Fibroblast of lung (primary cell): ENCODE measurements around the gene SERPINH1. TPM values are rescaled to one million over a fixed set of nuclear protein-coding genes. Genes with fewer than 3 reads are reported as not detected.

ENCODE experiments used
- DNase-seq, 2 donors: peaks; one replicate each; pipeline versions ENCODE4 v3.0.0 to v3.0.0-alpha.2; 2010; ENCODE audit warnings: low read depth in 2 of 2
- H2AFZ ChIP-seq: 2 replicates; pipeline ENCODE4 v1.5.1; 2012; ENCODE audit warnings: low read length, control low read depth, inconsistent platforms
- H3K27ac ChIP-seq: 2 replicates; pipeline ENCODE4 v1.5.1; 2011; ENCODE audit warnings: low read length, control low read depth; ENCODE audit not compliant: insufficient read depth
- H3K27me3 ChIP-seq: 2 replicates; pipeline ENCODE4 v1.5.1; 2011; ENCODE audit warnings: mild to moderate bottlenecking, low read length; ENCODE audit not compliant: control insufficient read depth, insufficient read depth
- H3K36me3 ChIP-seq: 2 replicates; pipeline ENCODE4 v1.5.1; 2011; ENCODE audit warnings: low read length; ENCODE audit not compliant: control insufficient read depth, insufficient read depth
- H3K4me1 ChIP-seq: 2 replicates; pipeline ENCODE4 v1.5.1; 2011; ENCODE audit warnings: low read length; ENCODE audit not compliant: control insufficient read depth, insufficient read depth; ENCODE audit errors: extremely low read depth
- H3K4me2 ChIP-seq: 2 replicates; pipeline ENCODE4 v1.5.1; 2011; ENCODE audit warnings: low read length, control low read depth; ENCODE audit not compliant: insufficient read depth; ENCODE audit errors: extremely low read depth
- H3K4me3 ChIP-seq, 4 experiments: fragments of 200-600 bp in 1 of 4; sonication (generic) in 1 of 4; replicated peaks in 1 of 4; 2 replicates each; pipeline ENCODE4 v1.5.1; 2011 to 2016; ENCODE audit warnings: low read length in 4 of 4, low read depth in 3 of 4, mild to moderate bottlenecking in 3 of 4, control low read depth in 2 of 4, inconsistent platforms in 1 of 4, mixed read lengths in 1 of 4; ENCODE audit not compliant: insufficient read depth in 1 of 4; ENCODE audit errors: control extremely low read depth in 1 of 4
- H3K79me2 ChIP-seq: 2 replicates; pipeline ENCODE4 v1.5.1; 2012; ENCODE audit warnings: mild to moderate bottlenecking, low read length, inconsistent platforms; ENCODE audit not compliant: control insufficient read depth, insufficient read depth
- H3K9ac ChIP-seq: 2 replicates; pipeline ENCODE4 v1.5.1; 2011; ENCODE audit warnings: mild to moderate bottlenecking, low read length, control low read depth; ENCODE audit not compliant: insufficient read depth
- H3K9me3 ChIP-seq: 2 replicates; pipeline ENCODE4 v1.5.1; 2012; ENCODE audit warnings: low read depth, low read length; ENCODE audit not compliant: control insufficient read depth, insufficient read depth
- H4K20me1 ChIP-seq: 2 replicates; pipeline ENCODE4 v1.5.1; 2011; ENCODE audit warnings: low read length; ENCODE audit not compliant: control insufficient read depth, insufficient read depth; ENCODE audit errors: extremely low read depth
- EZH2 ChIP-seq: IDR thresholded peaks from 2 replicates; pipeline ENCODE4 v1.5.1; 2012; ENCODE audit warnings: low read length, control low read depth, mild to moderate bottlenecking; ENCODE audit errors: missing control alignments
- polyA plus RNA-seq, 2 donors: library from polyadenylated mRNA; depleted of rRNA in 1 of 2; stranded (reverse) in 1 of 2; unstranded in 1 of 2; fragments of >200 nt; gene quantifications; 2 replicates each; pipeline ENCODE4 v1.2.1, GENCODE V29; 2011 to 2012; ENCODE audit warnings: missing spikeins in 1 of 2
- total RNA-seq: library from RNA; depleted of rRNA; stranded (reverse); fragments of >200 nt; gene quantifications from 2 replicates; pipeline ENCODE4 v1.2.1, GENCODE V29; 2014
- TF ChIP-seq, protein P1 (sequence below), 2 donors: IDR thresholded peaks in 1 of 2; conservative IDR thresholded peaks in 1 of 2; 1 replicate in 1 of 2; 2 replicates in 1 of 2; pipeline ENCODE4 v1.5.1; 2011 to 2012; ENCODE audit warnings: low read length in 2 of 2, control low read depth in 1 of 2, inconsistent platforms in 1 of 2, low read depth in 1 of 2, mild to moderate bottlenecking in 1 of 2

The SERPINH1 gene
- total and polyA plus RNA-seq, 2 donors (not counting 1 experiment from before 2014, with no cell fraction given) = 491 to 750 TPM

GRCh38 chr11:75585293-75585670 lies 23.2 kb downstream of the SERPINH1 start:
- TF ChIP-seq, protein P1, sequence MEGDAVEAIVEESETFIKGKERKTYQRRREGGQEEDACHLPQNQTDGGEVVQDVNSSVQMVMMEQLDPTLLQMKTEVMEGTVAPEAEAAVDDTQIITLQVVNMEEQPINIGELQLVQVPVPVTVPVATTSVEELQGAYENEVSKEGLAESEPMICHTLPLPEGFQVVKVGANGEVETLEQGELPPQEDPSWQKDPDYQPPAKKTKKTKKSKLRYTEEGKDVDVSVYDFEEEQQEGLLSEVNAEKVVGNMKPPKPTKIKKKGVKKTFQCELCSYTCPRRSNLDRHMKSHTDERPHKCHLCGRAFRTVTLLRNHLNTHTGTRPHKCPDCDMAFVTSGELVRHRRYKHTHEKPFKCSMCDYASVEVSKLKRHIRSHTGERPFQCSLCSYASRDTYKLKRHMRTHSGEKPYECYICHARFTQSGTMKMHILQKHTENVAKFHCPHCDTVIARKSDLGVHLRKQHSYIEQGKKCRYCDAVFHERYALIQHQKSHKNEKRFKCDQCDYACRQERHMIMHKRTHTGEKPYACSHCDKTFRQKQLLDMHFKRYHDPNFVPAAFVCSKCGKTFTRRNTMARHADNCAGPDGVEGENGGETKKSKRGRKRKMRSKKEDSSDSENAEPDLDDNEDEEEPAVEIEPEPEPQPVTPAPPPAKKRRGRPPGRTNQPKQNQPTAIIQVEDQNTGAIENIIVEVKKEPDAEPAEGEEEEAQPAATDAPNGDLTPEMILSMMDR (conservative IDR thresholded peaks at IDR 0.05 in 1 of 2, IDR thresholded peaks at IDR 0.05 in 1 of 2; ENCODE audit: low read depth in 1 of 2, low read length in 2 of 2) = no peak
- TF ChIP-seq EZH2 = no peak
- no peak overlapping the region for H2AFZ ChIP-seq
- H3K4me2 ChIP-seq = no peak overlapping the region
- H3K27ac ChIP-seq = no peak overlapping the region
- no peaks in the 10 kb centered on the region for H3K36me3 ChIP-seq
- H3K79me2 ChIP-seq = no peaks in the 10 kb centered on the region
- no peaks in the 10 kb centered on the region for H3K9me3 ChIP-seq
- no peaks in the 10 kb centered on the region for H4K20me1 ChIP-seq
- no peak overlapping the region for H3K4me3 ChIP-seq
- H3K4me1 ChIP-seq = peaks cover 9% of the 10 kb centered on the region
- no peak for DNase-seq
- H3K9ac ChIP-seq = no peak overlapping the region
- no peaks in the 10 kb centered on the region for H3K27me3 ChIP-seq

DNA sequence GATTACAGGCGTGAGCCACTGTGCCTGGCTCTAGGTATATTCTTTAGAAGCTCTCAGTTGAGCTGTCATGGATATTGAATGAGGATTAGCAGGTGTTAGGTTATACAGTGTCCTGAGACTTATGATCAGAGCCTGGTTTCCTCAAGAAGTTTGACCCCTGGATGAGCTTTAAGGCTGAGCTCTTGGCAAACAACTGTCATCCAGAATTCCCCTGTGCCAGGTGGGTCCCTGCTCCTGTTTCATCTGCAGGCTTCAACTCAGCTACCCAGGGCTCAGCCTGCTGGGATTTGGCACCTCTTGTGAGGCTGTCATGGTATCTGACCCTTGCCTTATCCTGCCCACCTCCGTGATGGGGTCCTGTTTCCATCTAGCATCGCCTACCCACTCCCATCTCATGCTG lies 24.3 kb downstream of the SERPINH1 start:
- no peaks in the 10 kb centered on the region for H3K79me2 ChIP-seq
- H3K27ac ChIP-seq = no peak overlapping the region
- H3K4me1 ChIP-seq = peaks cover 9% of the 10 kb centered on the region
- H2AFZ ChIP-seq = no peak overlapping the region
- H3K9ac ChIP-seq = no peak overlapping the region
- TF ChIP-seq EZH2 = no peak
- TF ChIP-seq, protein P1 (conservative IDR thresholded peaks at IDR 0.05 in 1 of 2, IDR thresholded peaks at IDR 0.05 in 1 of 2; ENCODE audit: low read depth in 1 of 2, low read length in 2 of 2) = no peak
- no peaks in the 10 kb centered on the region for H3K36me3 ChIP-seq
- H3K4me3 ChIP-seq = no peak overlapping the region
- no peak for DNase-seq
- H3K4me2 ChIP-seq = no peak overlapping the region
- no peaks in the 10 kb centered on the region for H3K9me3 ChIP-seq
- H3K27me3 ChIP-seq = no peaks in the 10 kb centered on the region
- no peaks in the 10 kb centered on the region for H4K20me1 ChIP-seq

DNA sequence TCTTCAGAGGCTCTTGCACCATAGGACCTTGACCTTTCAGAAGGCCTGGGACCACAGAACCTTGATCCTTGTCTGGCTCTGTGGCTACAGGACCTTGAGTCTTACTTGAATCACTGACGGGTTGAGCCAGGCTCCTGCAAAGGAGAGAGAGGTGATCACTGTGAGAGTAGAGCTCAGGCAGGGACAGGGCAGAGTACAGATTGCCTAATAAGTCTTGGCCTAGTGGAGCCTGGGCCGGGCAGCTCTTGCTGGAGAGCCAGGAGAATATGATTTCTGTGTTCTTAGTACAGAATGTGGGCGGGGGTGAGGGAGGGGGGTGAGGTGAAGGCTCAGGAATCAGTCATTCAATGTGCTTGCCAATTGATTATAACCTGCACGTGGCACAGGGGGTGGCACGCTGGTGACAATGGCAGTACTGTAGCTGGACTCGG lies 26.0 kb downstream of the SERPINH1 start:
- TF ChIP-seq EZH2 = no peak
- TF ChIP-seq, protein P1 (conservative IDR thresholded peaks at IDR 0.05 in 1 of 2, IDR thresholded peaks at IDR 0.05 in 1 of 2; ENCODE audit: low read depth in 1 of 2, low read length in 2 of 2) = no peak
- no peaks in the 10 kb centered on the region for H3K36me3 ChIP-seq
- no peaks in the 10 kb centered on the region for H3K79me2 ChIP-seq
- no peaks in the 10 kb centered on the region for H4K20me1 ChIP-seq
- no peak overlapping the region for H3K9ac ChIP-seq
- H2AFZ ChIP-seq = no peak overlapping the region
- H3K27ac ChIP-seq = no peak overlapping the region
- peaks cover 4% of the 10 kb centered on the region for H3K27me3 ChIP-seq
- H3K4me2 ChIP-seq = no peak overlapping the region
- H3K4me1 ChIP-seq = no peaks in the 10 kb centered on the region
- no peak for DNase-seq
- no peak overlapping the region for H3K4me3 ChIP-seq
- H3K9me3 ChIP-seq = no peaks in the 10 kb centered on the region
